Stomach smooth muscle (tissue), 2 donors: Measurements from ENCODE around the gene CCDC18.
"Not testable (repeated sequence)": the region's sequence is repeated elsewhere in the genome, so short reads cannot be mapped to it uniquely, and the experiment has no call there.

Experiments
- H3K27ac ChIP-seq: one replicate; pipeline ENCODE4 v1.7.0; 2013; ENCODE audit warnings: mild to moderate bottlenecking, low read length, inconsistent platforms
- H3K27me3 ChIP-seq, 2 donors: one replicate each; pipeline ENCODE4 v1.7.0; 2013; ENCODE audit warnings: low read length in 2 of 2; ENCODE audit not compliant: insufficient read depth in 2 of 2, control insufficient read depth in 1 of 2
- H3K36me3 ChIP-seq, 2 donors: one replicate each; pipeline ENCODE4 v1.7.0; 2013; ENCODE audit warnings: low read length in 2 of 2; ENCODE audit not compliant: control insufficient read depth in 2 of 2, insufficient read depth in 2 of 2
- H3K4me1 ChIP-seq: one replicate; pipeline ENCODE4 v1.7.0; 2013; ENCODE audit warnings: low read length; ENCODE audit not compliant: control insufficient read depth, insufficient read depth
- H3K4me3 ChIP-seq, 2 donors: one replicate each; pipeline ENCODE4 v1.7.0; 2013; ENCODE audit warnings: low read length in 2 of 2
- H3K9ac ChIP-seq, 2 donors: one replicate each; pipeline ENCODE4 v1.7.0; 2013; ENCODE audit warnings: low read length in 2 of 2, mild to moderate bottlenecking in 1 of 2
- H3K9me3 ChIP-seq, 2 donors: one replicate each; pipeline ENCODE4 v1.7.0; 2013; ENCODE audit warnings: low read length in 2 of 2; ENCODE audit not compliant: control insufficient read depth in 2 of 2
- donor health status: healthy.
- donor health status: Pancreatic carcinoma.

The CCDC18 gene

DNA sequence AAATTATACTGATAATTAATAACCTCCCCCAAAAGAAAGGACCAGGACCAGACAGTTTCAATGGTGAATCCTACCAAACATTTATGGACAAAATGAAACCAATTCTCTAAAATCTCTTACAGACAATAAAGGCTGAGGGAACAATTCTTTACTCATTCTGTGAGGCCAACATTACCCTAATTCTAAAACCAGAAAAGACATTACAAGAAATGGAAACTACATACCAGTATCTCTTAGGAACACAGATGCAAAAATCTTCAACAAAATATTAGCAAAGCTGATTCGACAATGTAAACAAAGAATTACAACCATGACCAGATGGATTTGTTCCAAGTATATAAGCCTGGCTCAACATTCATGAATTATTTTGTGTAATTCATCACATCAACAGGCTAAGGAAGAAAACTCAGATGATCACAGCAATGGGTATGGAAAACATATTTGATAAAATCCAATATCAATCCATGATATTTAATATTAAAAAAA lies 8.9 kb upstream of the CCDC18 start:
- Histone ChIP-seq H3K4me1 (no peaks in the 10 kb centered on the region), H3K9ac (no peak overlapping the region), H3K9me3 (no peaks in the 10 kb centered on the region), H3K27me3 (no peaks in the 10 kb centered on the region), H3K27ac (no peak overlapping the region), H3K36me3 (peaks cover 0 to 3% of the 10 kb centered on the region in 2 donors), H3K4me3 (no peak overlapping the region)

DNA sequence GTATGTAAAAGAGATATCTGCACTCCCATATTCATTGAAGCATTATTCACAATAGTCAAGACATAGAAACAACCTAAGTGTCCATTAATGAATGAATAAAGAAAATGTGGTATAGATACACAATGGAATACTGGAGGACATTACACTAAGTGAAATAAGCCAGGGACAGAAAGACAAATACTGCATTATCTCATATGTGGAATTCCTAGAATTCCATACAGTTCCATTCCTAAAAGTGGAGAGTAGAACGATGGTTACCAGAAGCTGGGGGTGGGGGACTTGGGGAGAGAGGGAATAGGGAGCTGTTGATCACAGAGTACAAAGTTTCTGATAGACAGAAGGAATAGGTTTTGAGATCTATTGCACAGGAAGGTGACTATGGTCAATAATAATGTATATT lies 7.7 kb upstream of the CCDC18 start:
- H3K4me1 ChIP-seq: no peaks in the 10 kb centered on the region
- H3K27ac ChIP-seq: no peak overlapping the region
- H3K9ac ChIP-seq: no peak overlapping the region
- no peaks in the 10 kb centered on the region for H3K9me3 ChIP-seq
- H3K4me3 ChIP-seq: no peak overlapping the region
- peaks cover 0 to 3% of the 10 kb centered on the region in 2 donors for H3K36me3 ChIP-seq
- H3K27me3 ChIP-seq: no peaks in the 10 kb centered on the region

DNA sequence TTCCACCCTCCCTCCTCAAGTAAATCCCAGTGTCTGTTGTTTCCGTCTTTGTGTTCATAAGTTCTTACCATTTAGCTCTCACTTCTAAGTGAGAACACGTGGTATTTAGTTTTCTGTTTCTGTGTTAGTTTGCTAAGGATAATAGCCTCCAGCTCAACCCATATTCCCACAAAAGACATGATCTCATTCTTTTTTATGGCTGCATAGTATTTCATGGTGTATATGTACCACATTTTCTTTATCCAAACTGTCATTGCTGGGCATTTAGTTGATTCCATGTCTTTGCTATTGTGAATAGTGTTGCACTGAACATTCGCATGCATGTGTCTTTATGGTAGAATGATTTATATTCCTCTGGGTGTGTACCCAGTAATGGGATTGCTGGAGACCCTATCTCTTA lies 5.9 kb upstream of the CCDC18 start:
- H3K4me1 ChIP-seq: not testable (repeated sequence)

DNA sequence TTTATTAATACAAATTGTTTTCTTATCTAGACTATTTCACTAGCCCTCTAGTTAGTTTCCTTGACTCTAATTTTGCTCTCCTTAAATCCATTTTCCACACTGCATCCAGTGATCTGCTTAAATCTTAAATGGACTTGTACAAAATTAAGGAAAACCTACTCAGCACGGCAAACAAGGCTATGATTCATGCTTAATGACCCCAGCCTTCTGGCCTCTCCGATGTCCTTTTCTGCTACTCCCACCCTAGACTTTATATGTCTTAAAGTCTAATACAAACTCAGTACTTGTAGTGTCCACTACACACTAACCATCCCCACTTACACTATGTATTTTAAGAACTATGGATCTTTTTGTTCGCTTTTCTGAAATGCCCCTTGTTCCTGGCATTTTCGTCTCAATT lies 2.5 kb upstream of the CCDC18 start:
- Histone ChIP-seq H3K4me3 (peak overlapping the region; percentile 91 to 96), H3K36me3 (peaks cover 0 to 3% of the 10 kb centered on the region in 2 donors), H3K27me3 (no peaks in the 10 kb centered on the region), H3K9ac (peak overlapping the region in 1 of 2 donors; percentile 37), H3K4me1 (peaks cover 3% of the 10 kb centered on the region), H3K27ac (no peak overlapping the region), H3K9me3 (no peaks in the 10 kb centered on the region)

More for the DNA sequence above, 5.9 kb upstream of the CCDC18 start:
- H3K36me3 ChIP-seq, H3K9ac ChIP-seq, H3K4me3 ChIP-seq, H3K27ac ChIP-seq, H3K9me3 ChIP-seq, H3K27me3 ChIP-seq: not testable (repeated sequence)

DNA sequence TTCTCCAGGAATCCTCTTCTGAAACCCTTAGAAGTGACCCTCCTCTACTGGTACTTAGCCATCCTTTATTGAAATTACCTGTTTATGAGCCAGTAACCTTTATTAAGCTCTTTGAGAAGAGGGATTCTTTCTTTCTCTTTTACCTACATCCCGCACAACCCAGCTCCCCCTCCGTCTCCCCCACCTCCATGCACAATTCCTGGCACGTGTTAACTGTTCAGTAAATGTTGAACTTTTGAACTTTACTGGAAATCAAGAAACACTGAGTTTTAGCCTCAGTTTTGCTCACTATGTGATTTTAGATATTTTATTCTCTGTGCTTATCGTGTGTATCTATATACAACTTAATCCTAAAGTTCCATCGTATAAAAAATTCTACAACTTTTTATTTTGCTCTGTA lies 2.1 kb upstream of the CCDC18 start:
- Histone ChIP-seq H3K36me3 (peaks cover 0 to 3% of the 10 kb centered on the region in 2 donors), H3K9ac (no peak overlapping the region), H3K4me1 (peaks cover 3% of the 10 kb centered on the region), H3K27ac (no peak overlapping the region), H3K27me3 (no peaks in the 10 kb centered on the region), H3K9me3 (no peaks in the 10 kb centered on the region), H3K4me3 (peak overlapping the region; percentile 91 to 96)

DNA sequence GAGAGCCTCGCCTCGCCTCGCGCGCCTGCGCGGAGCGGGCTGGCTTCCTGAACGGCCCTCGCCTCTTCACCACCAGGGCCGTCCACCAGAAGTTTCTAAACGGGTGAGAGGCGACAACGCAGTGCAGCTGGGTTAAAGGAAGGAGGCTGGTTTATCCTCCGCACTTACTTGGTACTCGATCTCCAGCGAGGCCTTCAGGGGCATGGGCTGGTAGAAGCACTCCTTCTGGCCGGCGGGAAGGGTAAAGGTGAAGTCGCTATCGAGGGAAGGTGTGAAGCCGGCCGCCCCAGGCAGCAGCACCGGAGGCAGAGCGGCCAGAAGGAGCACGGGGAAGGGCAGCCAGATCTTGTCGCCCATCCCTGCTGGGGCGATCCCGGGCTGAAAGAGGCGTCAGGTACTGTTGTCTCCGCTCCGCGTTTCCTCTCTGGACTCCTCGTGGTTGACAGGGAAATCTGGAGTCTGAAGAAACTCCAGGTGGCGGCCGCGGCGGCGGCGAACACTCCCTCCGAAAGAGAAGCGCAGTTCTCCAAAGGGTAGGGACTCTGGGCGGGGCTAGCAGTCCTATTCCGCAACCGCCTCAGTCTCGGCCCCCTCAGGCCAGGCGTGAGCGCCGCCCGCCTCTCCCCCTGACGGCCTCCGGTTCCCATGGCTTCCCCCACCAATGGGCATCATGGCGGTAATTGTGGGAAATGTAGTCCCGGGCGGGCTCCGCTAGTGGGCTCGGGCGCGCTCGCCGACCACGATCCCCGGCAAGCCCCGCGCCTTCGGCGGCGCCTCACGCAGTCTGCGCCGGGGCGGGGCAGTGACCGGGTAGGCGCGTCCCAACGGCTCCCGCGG lies 420 bp upstream of the CCDC18 start, which contains the start of gene TMED5:
TSS of gene TMED5 (minus strand) at position 528 of the 837 bp plus-strand sequence. CDS start at position 357, 171 bp downstream.
- Histone ChIP-seq H3K36me3 (no peaks in the 10 kb centered on the region), H3K4me3 (peak within 1 kb of the TSS; percentile 91 to 96), H3K27ac (peak within 1 kb of the TSS; percentile 99), H3K4me1 (peaks cover 3% of the 10 kb centered on the region), H3K9ac (peak within 1 kb of the TSS; percentile 98 to 99), H3K27me3 (no peaks in the 10 kb centered on the region), H3K9me3 (no peaks in the 10 kb centered on the region)

DNA sequence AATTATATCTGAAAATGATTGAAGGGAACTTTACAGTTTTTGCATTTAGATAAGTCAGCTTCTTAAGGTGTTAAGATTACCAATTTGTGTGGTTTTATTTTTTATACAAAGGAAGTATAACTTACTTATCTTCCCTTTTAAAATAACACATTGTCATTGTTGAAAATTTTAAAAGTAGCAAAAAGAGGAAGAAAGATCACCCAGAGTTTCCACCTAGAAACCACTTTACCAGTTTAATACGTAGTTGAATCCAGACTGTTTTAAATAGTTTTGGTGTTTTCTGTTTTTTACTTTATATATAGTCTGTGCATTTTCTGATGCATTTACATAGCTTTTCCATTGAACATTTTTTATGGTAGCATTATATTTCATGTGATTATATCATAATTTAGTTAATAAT lies 6.1 kb downstream of the CCDC18 start:
- Histone ChIP-seq H3K27ac (no peak overlapping the region), H3K27me3 (no peaks in the 10 kb centered on the region), H3K9me3 (no peaks in the 10 kb centered on the region), H3K9ac (no peak overlapping the region), H3K4me3 (no peak overlapping the region), H3K36me3 (no peaks in the 10 kb centered on the region), H3K4me1 (no peaks in the 10 kb centered on the region)

DNA sequence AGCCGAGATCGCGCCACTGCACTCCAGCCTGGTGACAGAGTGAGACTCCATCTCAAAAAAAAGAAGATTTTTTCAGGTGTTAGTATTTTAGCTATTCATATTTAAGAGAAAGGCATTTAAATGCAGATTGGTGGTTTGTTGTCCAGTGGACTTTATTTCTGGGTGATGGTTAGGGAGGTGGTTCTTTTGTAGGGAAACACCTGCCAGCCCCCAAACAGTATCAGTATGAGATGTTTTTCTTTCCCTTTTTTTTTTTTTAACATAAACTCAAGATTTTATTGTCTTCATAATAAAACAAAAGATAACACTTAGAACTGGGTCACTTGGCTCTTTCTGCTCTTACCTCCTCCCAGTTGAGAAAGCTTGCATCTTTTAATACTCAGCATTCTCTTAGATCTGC lies 9.9 kb downstream of the CCDC18 start:
- Histone ChIP-seq H3K4me1 (no peaks in the 10 kb centered on the region), H3K27ac (no peak overlapping the region), H3K36me3 (no peaks in the 10 kb centered on the region), H3K9ac (no peak overlapping the region), H3K9me3 (no peaks in the 10 kb centered on the region), H3K27me3 (no peaks in the 10 kb centered on the region), H3K4me3 (no peak overlapping the region)

DNA sequence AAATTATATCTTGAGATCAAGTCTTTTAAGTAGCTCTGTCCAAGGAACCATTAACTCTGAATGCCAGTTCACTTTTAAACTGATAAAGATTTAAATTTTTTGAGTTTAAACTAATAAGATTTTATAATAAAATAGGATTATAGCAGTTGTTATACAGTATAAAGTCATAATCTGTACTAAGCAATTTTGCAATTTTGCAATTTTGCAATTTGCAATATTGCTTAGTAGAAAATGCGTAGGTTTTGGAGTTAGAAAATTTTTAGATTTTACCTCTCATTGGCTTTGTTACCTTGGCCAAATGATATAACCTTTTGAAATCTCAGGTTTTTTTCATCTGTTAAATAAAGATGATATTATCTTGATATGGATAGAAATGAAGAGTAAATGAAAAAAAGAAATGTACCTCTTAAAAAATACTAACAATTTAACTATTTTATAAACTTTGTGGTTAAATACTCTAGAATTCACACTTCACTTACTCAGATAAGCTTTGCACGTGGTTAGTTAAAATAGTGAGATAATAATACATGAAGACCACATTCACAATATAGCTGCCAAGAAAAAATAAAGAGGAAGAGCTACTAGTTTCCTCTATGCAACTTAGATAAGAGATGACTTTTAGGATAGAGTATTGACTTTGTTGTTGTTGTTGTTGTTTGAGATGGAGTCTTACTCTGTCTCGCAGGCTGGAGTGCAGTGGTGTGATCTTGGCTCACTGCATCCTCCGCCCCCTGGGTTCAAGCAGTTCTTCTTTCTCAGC lies 13.9 kb downstream of the CCDC18 start:
- H3K9ac ChIP-seq: no peak overlapping the region

DNA sequence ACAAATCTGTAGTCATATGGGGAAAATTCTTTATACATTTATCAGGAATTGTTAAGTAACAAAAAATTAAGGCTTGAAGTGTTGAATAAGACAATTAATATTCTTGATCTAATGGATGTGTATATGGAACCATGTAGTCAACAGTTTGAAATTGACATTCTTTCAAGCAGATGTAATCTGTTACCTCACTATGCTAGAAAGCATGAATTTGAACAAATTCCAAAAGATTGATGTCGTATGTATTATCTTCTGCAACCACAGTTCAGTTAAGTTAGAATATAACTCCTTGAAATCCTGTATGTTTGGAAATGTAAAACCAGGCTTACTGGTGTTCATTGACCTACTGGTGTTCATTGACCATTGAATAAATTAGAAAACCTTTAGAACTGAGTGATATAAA lies 16.1 kb downstream of the CCDC18 start:
- Histone ChIP-seq H3K9me3 (no peaks in the 10 kb centered on the region), H3K27me3 (no peaks in the 10 kb centered on the region), H3K4me1 (no peaks in the 10 kb centered on the region), H3K4me3 (no peak overlapping the region), H3K9ac (no peak overlapping the region), H3K27ac (no peak overlapping the region), H3K36me3 (no peaks in the 10 kb centered on the region)

More for the DNA sequence above, 13.9 kb downstream of the CCDC18 start:
- no peaks in the 10 kb centered on the region for H3K27me3 ChIP-seq
- no peaks in the 10 kb centered on the region for H3K4me1 ChIP-seq
- no peak overlapping the region for H3K27ac ChIP-seq
- no peaks in the 10 kb centered on the region for H3K9me3 ChIP-seq
- no peaks in the 10 kb centered on the region for H3K36me3 ChIP-seq
- no peak overlapping the region for H3K4me3 ChIP-seq
